IMR-90 (cell line): Measurements from ENCODE around the gene PLPP1. TPM values are rescaled to one million over a fixed set of nuclear protein-coding genes. Genes with fewer than 3 reads are reported as not detected.

ENCODE experiments used
- ATAC-seq: fragments of 200-7000 bp; cut with Tn5 transposase; 2 replicates; pipeline ENCODE4 v1.9.1; 2020; ENCODE audit warnings: low read depth, mild to moderate bottlenecking, moderate library complexity
- BruUV-seq: library from RNA; stranded (reverse); fragments of 400-500 nt; replicated peaks from 2 replicates; lab custom pipeline; 2021; lab: Mats Ljungman, UMichigan
- CTCF ChIA-PET: fragments of 300-600 bp; formaldehyde crosslinking; extraction: SDS; loops from one replicate; lab custom pipeline; 2021; ENCODE audit warnings: antibody characterized with exemption; lab: Yijun Ruan, JAX
- POLR2A ChIA-PET: fragments of 300-600 bp; sonication (Branson Sonifier 250); formaldehyde crosslinking; loops from one replicate; lab custom pipeline; 2022; ENCODE audit warnings: antibody characterized with exemption; ENCODE audit not compliant: unreplicated experiment; lab: Charles Lee
- DNase-seq: peaks from one replicate; pipeline ENCODE4 v3.0.0; 2013
- H2AFZ ChIP-seq: replicated peaks from 2 replicates; pipeline ENCODE3; 2013; ENCODE audit warnings: low read length, mild to moderate bottlenecking; ENCODE audit not compliant: poor library complexity
- H2AK5ac ChIP-seq: 2 replicates; pipeline ENCODE4 v1.6.1; 2013; ENCODE audit warnings: low read depth, low read length, inconsistent platforms
- H2AK9ac ChIP-seq: replicated peaks from 2 replicates; pipeline ENCODE3; 2013; ENCODE audit warnings: mild to moderate bottlenecking, low read depth, low read length, moderate library complexity; ENCODE audit not compliant: poor library complexity
- H2BK120ac ChIP-seq: 2 replicates; pipeline ENCODE4 v1.6.1; 2013; ENCODE audit warnings: low read depth, low read length, inconsistent platforms
- H2BK15ac ChIP-seq: 3 replicates; pipeline ENCODE4 v1.6.1; 2013; ENCODE audit warnings: low read depth, low read length, inconsistent platforms
- H2BK20ac ChIP-seq: 2 replicates; pipeline ENCODE4 v1.6.1; 2013; ENCODE audit warnings: low read depth, mild to moderate bottlenecking, inconsistent platforms, low read length, moderate library complexity
- H2BK5ac ChIP-seq: 2 replicates; pipeline ENCODE4 v1.6.1; 2013; ENCODE audit warnings: mild to moderate bottlenecking, low read depth, low read length, inconsistent platforms; ENCODE audit not compliant: poor library complexity, severe bottlenecking
- H3K14ac ChIP-seq: replicated peaks from 2 replicates; pipeline ENCODE4 v1.6.1; 2013; ENCODE audit warnings: low read depth, low read length, inconsistent platforms
- H3K18ac ChIP-seq: 2 replicates; pipeline ENCODE4 v1.6.1; 2013; ENCODE audit warnings: low read depth, low read length, control low read depth
- H3K23ac ChIP-seq: 2 replicates; pipeline ENCODE4 v1.6.1; 2013; ENCODE audit warnings: low read depth, low read length, inconsistent platforms
- H3K27ac ChIP-seq: 2 replicates; pipeline ENCODE4 v1.5.1; 2013; ENCODE audit warnings: mild to moderate bottlenecking, control low read depth, low read length; ENCODE audit not compliant: insufficient read depth
- H3K27me3 ChIP-seq: 2 replicates; pipeline ENCODE4 v1.6.1; 2013; ENCODE audit warnings: low read length; ENCODE audit not compliant: control insufficient read depth, insufficient read depth
- H3K36me3 ChIP-seq: 2 replicates; pipeline ENCODE4 v1.6.1; 2013; ENCODE audit warnings: low read length, mixed read lengths; ENCODE audit not compliant: control insufficient read depth, insufficient read depth
- H3K4ac ChIP-seq: 2 replicates; pipeline ENCODE4 v1.6.1; 2013; ENCODE audit warnings: low read depth, low read length, inconsistent platforms
- H3K4me1 ChIP-seq: 2 replicates; pipeline ENCODE4 v1.6.1; 2013; ENCODE audit warnings: low read length, mixed read lengths; ENCODE audit not compliant: control insufficient read depth, insufficient read depth
- H3K4me2 ChIP-seq: 2 replicates; pipeline ENCODE4 v1.6.1; 2013; ENCODE audit warnings: low read depth, mild to moderate bottlenecking, control low read depth, low read length, moderate library complexity
- H3K4me3 ChIP-seq: 2 replicates; pipeline ENCODE4 v1.5.1; 2013; ENCODE audit warnings: low read depth, mild to moderate bottlenecking, control low read depth, low read length, moderate library complexity; ENCODE audit not compliant: insufficient read depth
- H3K56ac ChIP-seq: 2 replicates; pipeline ENCODE4 v1.6.1; 2013; ENCODE audit warnings: low read length, inconsistent platforms; ENCODE audit not compliant: insufficient read depth; ENCODE audit errors: extremely low read depth
- H3K79me1 ChIP-seq, 2 experiments: 2 replicates each; pipeline ENCODE4 v1.6.1; 2013; ENCODE audit warnings: low read length in 2 of 2, inconsistent platforms in 1 of 2, low read depth in 1 of 2
- H3K9ac ChIP-seq: 2 replicates; pipeline ENCODE4 v1.6.1; 2013; ENCODE audit warnings: low read depth, low read length, control low read depth
- H3K9me1 ChIP-seq: 2 replicates; pipeline ENCODE4 v1.6.1; 2013; ENCODE audit warnings: low read length, inconsistent platforms; ENCODE audit not compliant: insufficient read depth
- H3K9me3 ChIP-seq: 2 replicates; pipeline ENCODE4 v1.6.1; 2013; ENCODE audit warnings: low read length; ENCODE audit not compliant: control insufficient read depth, insufficient read depth
- H4K20me1 ChIP-seq: 2 replicates; pipeline ENCODE4 v1.6.1; 2013; ENCODE audit warnings: low read length, inconsistent platforms; ENCODE audit not compliant: insufficient read depth
- H4K5ac ChIP-seq: 2 replicates; pipeline ENCODE4 v1.6.1; 2013; ENCODE audit warnings: mild to moderate bottlenecking, low read depth, low read length, control low read depth
- H4K8ac ChIP-seq, 2 experiments: 2 replicates each; pipeline ENCODE4 v1.6.1; 2013; ENCODE audit warnings: low read depth in 2 of 2, low read length in 2 of 2, control low read depth in 1 of 2, inconsistent platforms in 1 of 2
- H4K91ac ChIP-seq: 2 replicates; pipeline ENCODE4 v1.6.1; 2013; ENCODE audit warnings: low read depth, low read length, inconsistent platforms; ENCODE audit not compliant: insufficient read depth
- BHLHE40 ChIP-seq: fragments of 150-350 bp; IDR thresholded peaks from 2 replicates; pipeline ENCODE4 v1.6.1; 2016; ENCODE audit warnings: mild to moderate bottlenecking, low read depth, low read length
- CEBPB ChIP-seq: IDR thresholded peaks from 2 replicates; pipeline ENCODE4 v1.6.1; 2012; ENCODE audit warnings: low read depth, low read length, improper control_type of control experiment
- CHD1 ChIP-seq: IDR thresholded peaks from 2 replicates; pipeline ENCODE4 v1.6.1; 2012; ENCODE audit warnings: low read depth, low read length, improper control_type of control experiment
- CTCF ChIP-seq: conservative IDR thresholded peaks from 2 replicates; pipeline ENCODE4 v1.5.1; 2012; ENCODE audit warnings: mild to moderate bottlenecking, low read depth, low read length, improper control_type of control experiment
- ELK1 ChIP-seq: fragments of 150-350 bp; IDR thresholded peaks from 2 replicates; pipeline ENCODE4 v1.6.1; 2016; ENCODE audit warnings: low read depth, mild to moderate bottlenecking, low read length, moderate library complexity, borderline replicate concordance
- FOS ChIP-seq: fragments of 150-350 bp; IDR thresholded peaks from 2 replicates; pipeline ENCODE4 v1.6.1; 2016; ENCODE audit warnings: low read depth, low read length
- MAFK ChIP-seq: IDR thresholded peaks from 2 replicates; pipeline ENCODE4 v1.6.1; 2012; ENCODE audit warnings: low read depth, low read length, improper control_type of control experiment
- MAZ ChIP-seq: IDR thresholded peaks from 2 replicates; pipeline ENCODE4 v1.6.1; 2012; ENCODE audit warnings: low read depth, mild to moderate bottlenecking, low read length, improper control_type of control experiment, moderate library complexity, borderline replicate concordance
- MXI1 ChIP-seq: IDR thresholded peaks from 2 replicates; pipeline ENCODE4 v1.6.1; 2012; ENCODE audit warnings: low read depth, mild to moderate bottlenecking, low read length, moderate library complexity, borderline replicate concordance
- NFE2L2 ChIP-seq: fragments of 150-350 bp; IDR thresholded peaks from 2 replicates; pipeline ENCODE4 v1.6.1; 2016; ENCODE audit warnings: low read depth, mild to moderate bottlenecking, low read length
- POLR2A ChIP-seq: IDR thresholded peaks from 2 replicates; pipeline ENCODE4 v1.6.1; 2012; ENCODE audit warnings: mild to moderate bottlenecking, low read depth, low read length
- RAD21 ChIP-seq: IDR thresholded peaks from 2 replicates; pipeline ENCODE4 v1.6.1; 2012; ENCODE audit warnings: low read length, improper control_type of control experiment
- RCOR1 ChIP-seq: IDR thresholded peaks from 2 replicates; pipeline ENCODE4 v1.6.1; 2012; ENCODE audit warnings: mild to moderate bottlenecking, low read length, improper control_type of control experiment; ENCODE audit not compliant: insufficient replicate concordance
- RFX5 ChIP-seq: IDR thresholded peaks from 2 replicates; pipeline ENCODE4 v1.8.0; 2012; ENCODE audit warnings: low read depth, mild to moderate bottlenecking, low read length, moderate library complexity
- SMC3 ChIP-seq: fragments of 150-350 bp; IDR thresholded peaks from 2 replicates; pipeline ENCODE4 v1.6.1; 2016; ENCODE audit warnings: low read depth, mild to moderate bottlenecking, antibody characterized with exemption, low read length, moderate library complexity
- USF2 ChIP-seq: fragments of 150-350 bp; IDR thresholded peaks from 2 replicates; pipeline ENCODE4 v1.6.1; 2017; ENCODE audit warnings: mild to moderate bottlenecking, antibody characterized with exemption, low read length, low read depth
- WGBS, 2 experiments: methylation state at CpG; one replicate each; pipeline versions ENCODE4 v1.1.5 to v1.1.7; 2013; ENCODE audit warnings: missing lambda C conversion rate in 2 of 2; ENCODE audit not compliant: insufficient read length in 1 of 2; ENCODE audit errors: extremely low coverage in 2 of 2; 5-methylcytosine and 5-hydroxymethylcytosine counted together
- dilution Hi-C: fragments of 300-500 bp; cut with HindIII; formaldehyde crosslinking; loops from one replicate; pipeline ENCODE4 v1.14.3; 2018; ENCODE audit warnings: low sequenced_read_pairs; ENCODE audit not compliant: unreplicated experiment
- in situ Hi-C: fragments of 300-500 bp; cut with MboI; formaldehyde crosslinking; loops from 3 replicates; pipeline ENCODE4 v1.14.3; 2019; ENCODE audit warnings: low sequenced_read_pairs, inconsistent platforms, mixed read lengths
- intact Hi-C: fragments of 100-400 bp; cut with micrococcal nuclease; formaldehyde crosslinking; loops from 2 replicates; pipeline ENCODE4 v1.10.0; 2022
- polyA plus RNA-seq, 3 experiments: library from polyadenylated mRNA; depleted of rRNA; stranded (reverse); fragments of >200 nt; gene quantifications; 2 replicates each; pipeline ENCODE4 v1.2.3, GENCODE V29; 2012; ENCODE audit warnings: low replicate concordance in 1 of 3
- total RNA-seq: library from RNA; depleted of rRNA; stranded (reverse); fragments of >200 nt; gene quantifications from 2 replicates; pipeline ENCODE4 v1.2.3, GENCODE V29; 2012

The PLPP1 gene
- total and polyA plus RNA-seq, 2 of the 4 experiments (the other 2 are of a cell fraction), result 19.2 to 21.3 TPM

DNA sequence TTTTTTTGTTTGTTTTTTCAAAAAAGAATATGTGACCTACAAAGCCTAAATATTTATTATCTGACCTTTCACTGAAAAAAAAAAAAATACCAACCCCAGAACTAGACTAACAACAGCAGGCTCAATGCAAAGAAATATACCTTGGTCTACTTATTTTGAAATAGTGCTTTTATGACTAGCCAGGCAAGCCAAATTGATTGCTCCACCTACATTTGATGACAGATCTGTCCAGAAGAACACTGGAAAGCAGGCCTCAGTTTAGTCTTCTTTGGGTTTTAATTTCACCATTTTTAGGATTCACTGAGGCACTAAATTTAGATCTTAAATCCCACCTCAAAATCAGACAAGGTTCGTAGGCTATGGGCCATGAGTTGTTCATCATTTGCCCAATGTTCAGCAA is 97.3 kb downstream of the PLPP1 start:
- H4K20me1 ChIP-seq, result peaks cover 3% of the 10 kb centered on the region; the same call in 1 of the 2 replicates
- no peak overlapping the region for H4K91ac ChIP-seq
- H3K56ac ChIP-seq, result no peak overlapping the region
- H3K4me1 ChIP-seq, result peaks cover 14% of the 10 kb centered on the region
- no peak overlapping the region for H3K4me2 ChIP-seq
- H3K14ac ChIP-seq, result peak overlapping the region; percentile 53
- no peaks in the 10 kb centered on the region for H3K27me3 ChIP-seq
- CTCF ChIA-PET, result no interaction called here
- H3K9me3 ChIP-seq, result peaks cover 2% of the 10 kb centered on the region
- dilution Hi-C loops, result no loop called here
- H3K27ac ChIP-seq, result peak overlapping the region; percentile 81; the same call in 1 of the 2 replicates
- 0 out of 3 replicates have a peak overlapping the region, but pooled peaks have one; percentile 49 for H2BK15ac ChIP-seq
- DNase-seq, result no peak
- H4K5ac ChIP-seq, result no peak overlapping the region
- no peak overlapping the region for H3K23ac ChIP-seq
- peaks cover 9% of the 10 kb centered on the region for H3K36me3 ChIP-seq
- peak overlapping the region; percentile 20; the same call in 1 of the 2 replicates for H3K18ac ChIP-seq
- H2AK5ac ChIP-seq, result peak overlapping the region; percentile 45
- POLR2A ChIA-PET, result no interaction called here
- H3K4ac ChIP-seq, result peak overlapping the region; percentile 12; the same call in 1 of the 2 replicates
- H2AFZ ChIP-seq, result no peak overlapping the region
- H3K4me3 ChIP-seq, result no peak overlapping the region
- H2AK9ac ChIP-seq, result no peak overlapping the region
- H2BK5ac ChIP-seq, result peak overlapping the region; percentile 85
- peak overlapping the region; percentile 68 for H2BK120ac ChIP-seq
- peaks cover 0 to 4% of the 10 kb centered on the region in 2 experiments; a peak in 1 of 4 replicates for H3K79me1 ChIP-seq
- 0 out of 2 replicates have a peak, but pooled peaks cover 4% of the 10 kb centered on the region for H3K9me1 ChIP-seq
- BruUV-seq, result no TSS peak
- in situ Hi-C loops, result no loop called here
- no peak for TF ChIP-seq FOS
- TF ChIP-seq MAFK, result no peak
- no peak for TF ChIP-seq MXI1
- TF ChIP-seq BHLHE40, result no peak
- no peak for TF ChIP-seq CHD1
- TF ChIP-seq SMC3, result no peak
- TF ChIP-seq USF2, result no peak
- no peak for TF ChIP-seq RCOR1
- TF ChIP-seq NFE2L2, result no peak
- TF ChIP-seq RFX5, result no peak
- no peak for TF ChIP-seq POLR2A
- TF ChIP-seq CTCF, result no peak
- TF ChIP-seq RAD21, result no peak
- TF ChIP-seq ELK1, result no peak
- no peak for TF ChIP-seq CEBPB
- TF ChIP-seq MAZ, result no peak
- no CpG with 5 or more reads among the region's 1 CpG for WGBS, 2 experiments
- H4K8ac ChIP-seq, result peak overlapping the region in 1 of 2 experiments; percentile 10; a peak in 1 of 4 replicates
- no peak overlapping the region for H3K9ac ChIP-seq
- intact Hi-C loops, result no loop called here
- no peak for ATAC-seq
- H2BK20ac ChIP-seq, result peak overlapping the region; percentile 35; the same call in 1 of the 2 replicates
